MCF 10A (cell line): ENCODE data around the gene KRABD2.

ENCODE experiments used
- BruUV-seq: library from RNA; stranded (reverse); fragments of 400-500 nt; replicated peaks from 2 replicates; lab custom pipeline; 2021; lab: Mats Ljungman, UMichigan
- CTCF ChIA-PET: fragments of 300-600 bp; sonication (Branson Sonifier 250); formaldehyde crosslinking; extraction: SDS; loops from one replicate; lab custom pipeline; 2021; ENCODE audit warnings: antibody characterized with exemption, inconsistent platforms; lab: Yijun Ruan, JAX
- POLR2A ChIA-PET: fragments of 300-600, 350-650 bp; sonication (Branson Sonifier 250); formaldehyde crosslinking; extraction: SDS; loops from one replicate; lab custom pipeline; 2020; ENCODE audit warnings: antibody characterized with exemption, inconsistent platforms; lab: Yijun Ruan, JAX
- DNase-seq: peaks from one replicate; pipeline ENCODE4 v3.0.0-alpha.2; 2018; ENCODE audit not compliant: unreplicated experiment
- H3K27ac Mint-ChIP-seq: one replicate; pipeline ENCODE4 v1.8.0; 2022; ENCODE audit warnings: mild to moderate bottlenecking, low read depth, mixed read lengths; ENCODE audit not compliant: unreplicated experiment
- H3K27me3 Mint-ChIP-seq: one replicate; pipeline ENCODE4 v1.8.0; 2022; ENCODE audit warnings: mixed read lengths; ENCODE audit not compliant: insufficient read depth, unreplicated experiment
- H3K36me3 Mint-ChIP-seq: one replicate; pipeline ENCODE4 v1.8.0; 2022; ENCODE audit warnings: mild to moderate bottlenecking, moderate library complexity, mixed read lengths; ENCODE audit not compliant: insufficient read depth, unreplicated experiment
- H3K4me1 Mint-ChIP-seq: one replicate; pipeline ENCODE4 v1.8.0; 2022; ENCODE audit warnings: mixed read lengths; ENCODE audit not compliant: insufficient read depth, unreplicated experiment
- H3K4me3 Mint-ChIP-seq: one replicate; pipeline ENCODE4 v1.8.0; 2022; ENCODE audit warnings: mild to moderate bottlenecking, moderate library complexity, mixed read lengths; ENCODE audit not compliant: unreplicated experiment
- H3K9me3 Mint-ChIP-seq: one replicate; pipeline ENCODE4 v1.8.0; 2022; ENCODE audit warnings: mixed read lengths; ENCODE audit not compliant: unreplicated experiment
- CTCF ChIP-seq: fragments of 200-600 bp; IDR thresholded peaks from one replicate; pipeline ENCODE4 v1.8.0; 2022; ENCODE audit warnings: antibody characterized with exemption, mild to moderate bottlenecking; ENCODE audit not compliant: unreplicated experiment
- intact Hi-C: fragments of 100-400 bp; cut with micrococcal nuclease; formaldehyde crosslinking; loops from 2 replicates; pipeline ENCODE4 v1.14.1; 2022

The KRABD2 gene

GRCh38 chr17:8413328-8413727 is 36.8 kb upstream of the KRABD2 start:
- CTCF ChIA-PET: interaction anchor here (0.5 to 1.0 kb wide), 3 partner anchors 20 to 486 kb away, joined by 3 to 4 read pairs (median 3); no protein-coding TSS in a partner anchor

GRCh38 chr17:8412089-8412488 is 35.6 kb upstream of the KRABD2 start:
- DNase-seq: no peak
- no TSS peak for BruUV-seq
- no peak for TF ChIP-seq CTCF

More at GRCh38 chr17:8413328-8413727, 36.8 kb upstream of the KRABD2 start:
- Mint-ChIP-seq H3K27me3 (peaks cover 23% of the 10 kb centered on the region), H3K36me3 (no peaks in the 10 kb centered on the region), H3K4me1 (peaks cover 11% of the 10 kb centered on the region), H3K9me3 (no peaks in the 10 kb centered on the region), H3K27ac (no peak overlapping the region), H3K4me3 (no peak overlapping the region)
- intact Hi-C loops: no loop called here
- TF ChIP-seq CTCF: no peak
- DNase-seq: no peak
- POLR2A ChIA-PET: interaction anchor here (1.2 to 5.1 kb wide), 2 partner anchors 23 to 30 kb away, joined by 3 to 54 read pairs; partner anchors contain the start of gene NDEL1
- BruUV-seq: no TSS peak

DNA sequence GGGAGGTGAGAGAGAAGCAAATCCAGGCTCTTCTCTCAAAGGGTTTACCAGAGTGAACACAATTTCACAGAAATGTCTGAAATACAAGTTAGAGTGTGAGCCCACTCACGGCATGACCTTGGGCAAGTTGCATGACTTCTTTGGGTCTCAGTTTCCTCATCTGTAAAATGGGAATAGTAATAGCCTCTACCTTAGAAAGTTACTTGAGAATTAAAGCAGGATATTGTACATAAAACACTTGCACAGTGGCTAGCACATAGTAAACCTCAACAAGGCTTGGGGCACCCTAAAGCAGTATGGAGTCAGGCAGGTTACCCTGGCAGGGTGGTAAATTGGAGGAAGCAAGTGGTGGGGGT is 34.4 kb upstream of the KRABD2 start:
- Mint-ChIP-seq H3K27me3 (peaks cover 2% of the 10 kb centered on the region), H3K4me1 (peaks cover 14% of the 10 kb centered on the region), H3K4me3 (peak overlapping the region; percentile 60), H3K9me3 (no peaks in the 10 kb centered on the region), H3K36me3 (no peaks in the 10 kb centered on the region), H3K27ac (no peak overlapping the region)
- ChIA-PET CTCF (interaction anchor here (0.6 to 5.0 kb wide), 25 partner anchors 9 to 483 kb away, joined by 3 to 35 read pairs (median 4); partner anchors contain the start of genes CCDC42, KRABD2, MYH10 and NDEL1), POLR2A (interaction anchor here (1.0 to 5.1 kb wide), 7 partner anchors 10 to 132 kb away, joined by 3 to 54 read pairs (median 5); partner anchors contain the start of gene NDEL1)
- TF ChIP-seq CTCF: no peak
- intact Hi-C loops: loop anchor here (1.0 kb wide), 3 partner anchors 25 to 374 kb away; no protein-coding TSS in a partner anchor
- BruUV-seq: no TSS peak
- DNase-seq: no peak

More at GRCh38 chr17:8412089-8412488, 35.6 kb upstream of the KRABD2 start:
- ChIA-PET POLR2A (interaction anchor here (0.5 to 5.1 kb wide), 4 partner anchors 8 to 1165 kb away, joined by 3 to 54 read pairs (median 4); partner anchors contain the start of gene NDEL1), CTCF (interaction anchor here (0.6 to 5.0 kb wide), 8 partner anchors 23 to 373 kb away, joined by 3 to 35 read pairs (median 7); partner anchors contain the start of genes CCDC42 and NDEL1)
- intact Hi-C loops: no loop called here
- Mint-ChIP-seq H3K4me1 (peaks cover 14% of the 10 kb centered on the region), H3K27me3 (peaks cover 15% of the 10 kb centered on the region), H3K36me3 (no peaks in the 10 kb centered on the region), H3K4me3 (no peak overlapping the region), H3K9me3 (no peaks in the 10 kb centered on the region), H3K27ac (no peak overlapping the region)
